Pons (tissue), 1 donor: Measurements from ENCODE around the gene C2.
"Not testable (repeated sequence)": the region's sequence is repeated elsewhere in the genome, so short reads cannot be mapped to it uniquely, and the experiment has no call there.

ENCODE experiments used
- DNase-seq: peaks from one replicate; pipeline ENCODE4 v3.0.0-alpha.2; 2016; ENCODE audit warnings: low spot score

C2 gene

GRCh38 chr6:31899215-31899614 lies 28.3 kb upstream of the C2 start:
- DNase-seq: no peak

GRCh38 chr6:31899882-31900722 lies 27.4 kb upstream of the C2 start:
- no peak for DNase-seq

GRCh38 chr6:31900917-31901414 lies 26.6 kb upstream of the C2 start:
- DNase-seq: peak; percentile 16

- peak; percentile 36 for DNase-seq
These were observed 26.0 kb upstream of the C2 start for GRCh38 chr6:31901415-31901952.

GRCh38 chr6:31901953-31902643 lies 25.4 kb upstream of the C2 start, which contains the start of gene ZBTB12:
Gene ZBTB12, minus strand, starts transcription at chr6:31902086. Its CDS starts 781 bp downstream, at chr6:31901305.
- peak; percentile 97 for DNase-seq

- no peak for DNase-seq
These were observed 23.6 kb upstream of the C2 start for GRCh38 chr6:31903957-31904356.

- DNase-seq: no peak
These were observed 22.5 kb upstream of the C2 start for GRCh38 chr6:31905041-31905440.

GRCh38 chr6:31906122-31906521 lies 21.4 kb upstream of the C2 start:
- DNase-seq: no peak

- DNase-seq: not testable (repeated sequence)
These were observed 20.8 kb upstream of the C2 start for GRCh38 chr6:31906727-31907126.

GRCh38 chr6:31907158-31907813 lies 20.2 kb upstream of the C2 start:
- DNase-seq: no peak

- DNase-seq: not testable (repeated sequence)
These were observed 19.3 kb upstream of the C2 start for GRCh38 chr6:31908255-31908654.

GRCh38 chr6:31908791-31909190 lies 18.7 kb upstream of the C2 start:
- no peak for DNase-seq

GRCh38 chr6:31909298-31909697 lies 18.2 kb upstream of the C2 start:
- DNase-seq: not testable (repeated sequence)

GRCh38 chr6:31911826-31912585 lies 15.5 kb upstream of the C2 start:
- no peak for DNase-seq

GRCh38 chr6:31915351-31915750 lies 12.2 kb upstream of the C2 start:
- DNase-seq: no peak

GRCh38 chr6:31915756-31916155 lies 11.8 kb upstream of the C2 start:
- DNase-seq: no peak

GRCh38 chr6:31918069-31918720 lies 9.3 kb upstream of the C2 start:
- no peak for DNase-seq

GRCh38 chr6:31919624-31920303 lies 7.8 kb upstream of the C2 start:
- DNase-seq: no peak

GRCh38 chr6:31920811-31921210 lies 6.7 kb upstream of the C2 start:
- no peak for DNase-seq

GRCh38 chr6:31922942-31923341 lies 4.6 kb upstream of the C2 start:
- no peak for DNase-seq
